Tibial artery (tissue), 4 donors: ENCODE data around the gene DPM3.

Source experiments
- DNase-seq, 2 donors: peaks; one replicate each; pipeline ENCODE4 v3.0.0-alpha.2; 2019
- H3K27ac ChIP-seq, 2 donors: fragments of 200-600 bp; sonication (generic) in 1 of 2; 1 replicate in 1 of 2; 2 replicates in 1 of 2; pipeline ENCODE4 v1.5.1; 2018 to 2019; ENCODE audit warnings: mild to moderate bottlenecking in 1 of 2
- H3K27me3 ChIP-seq, 2 donors: fragments of 200-600 bp; sonication (generic) in 1 of 2; one replicate each; pipeline versions ENCODE4 v1.5.1 to v1.6.0; 2016 to 2019
- H3K36me3 ChIP-seq, 3 donors: fragments of 200-600 bp; sonication (generic) in 2 of 3; one replicate each; pipeline ENCODE4 v1.5.1; 2016 to 2019; ENCODE audit warnings: mild to moderate bottlenecking in 2 of 3
- H3K4me1 ChIP-seq, 4 donors: fragments of 200-600 bp; sonication (generic) in 2 of 4; 1 replicate in 3 of 4; 2 replicates in 1 of 4; pipeline ENCODE4 v1.5.1; 2016 to 2019
- H3K4me3 ChIP-seq, 2 donors: fragments of 200-600 bp; sonication (generic) in 1 of 2; 1 replicate in 1 of 2; 2 replicates in 1 of 2; pipeline ENCODE4 v1.5.1; 2018 to 2019; ENCODE audit warnings: mild to moderate bottlenecking in 2 of 2
- H3K9me3 ChIP-seq, 3 donors: fragments of 200-600 bp; sonication (generic) in 1 of 3; one replicate each; pipeline ENCODE4 v1.5.1; 2016 to 2019
- CTCF ChIP-seq, 2 experiments: fragments of 200-600 bp in 1 of 2; fragments of 450-650 bp in 1 of 2; IDR thresholded peaks; one replicate each; pipeline ENCODE4 v1.5.1; 2017 to 2019; ENCODE audit warnings: antibody characterized with exemption in 2 of 2, mild to moderate bottlenecking in 1 of 2, moderate library complexity in 1 of 2
- intact Hi-C: fragments of 100-400 bp; cut with DNase I; formaldehyde crosslinking; loops from one replicate; pipeline ENCODE4 v1.15.0; 2023; ENCODE audit warnings: low total_unique reads

Gene DPM3

GRCh38 chr1:155174324-155175280, 34.3 kb upstream of the DPM3 start:
- no peak for TF ChIP-seq CTCF (IDR thresholded peaks at IDR 0.05)
- Histone ChIP-seq H3K4me1 (peaks cover 0 to 43% (median 20%) of the 10 kb centered on the region in 4 donors), H3K4me3 (peak overlapping the region; percentile 79 to 80), H3K27ac (peak overlapping the region in 1 of 2 donors; percentile 94), H3K36me3 (peaks cover 0 to 14% (median 12%) of the 10 kb centered on the region in 3 donors), H3K9me3 (no peaks in the 10 kb centered on the region), H3K27me3 (peaks cover 0 to 20% of the 10 kb centered on the region in 2 donors)
- DNase-seq = peak in 1 of 2 donors; percentile 68
- intact Hi-C loops = no loop called here

- DNase-seq = peak in 1 of 2 donors; percentile 70
- H3K4me1 ChIP-seq = peaks cover 0 to 41% (median 20%) of the 10 kb centered on the region in 4 donors
These were observed 33.4 kb upstream of the DPM3 start, which contains the start of gene TRIM46 for GRCh38 chr1:155173478-155174323. TSS of gene TRIM46 (plus strand) at chr1:155173849. CDS start at chr1:155173967, 118 bp downstream.

GRCh38 chr1:155172732-155173477, 32.6 kb upstream of the DPM3 start, which contains the start of gene KRTCAP2:
TSS of gene KRTCAP2 (minus strand) at chr1:155173304. CDS start at chr1:155173224, 80 bp downstream.
- H3K27ac ChIP-seq = peak within 1 kb of the TSS; percentile 89 to 94
- H3K36me3 ChIP-seq = peaks cover 7 to 26% (median 22%) of the 10 kb centered on the region in 3 donors
- no peaks in the 10 kb centered on the region for H3K9me3 ChIP-seq
- peaks cover 0 to 36% (median 20%) of the 10 kb centered on the region in 4 donors for H3K4me1 ChIP-seq
- intact Hi-C loops = no loop called here
- peak; percentile 94 to 97 for DNase-seq
- TF ChIP-seq CTCF (IDR thresholded peaks at IDR 0.05) = peak; percentile 93 to 94
- H3K27me3 ChIP-seq = peaks cover 0 to 20% of the 10 kb centered on the region in 2 donors
- H3K4me3 ChIP-seq = peak within 1 kb of the TSS; percentile 79 to 80

More at GRCh38 chr1:155173478-155174323, 33.4 kb upstream of the DPM3 start, which contains the start of gene TRIM46:
- TF ChIP-seq CTCF (IDR thresholded peaks at IDR 0.05) = no peak
- Histone ChIP-seq H3K36me3 (peaks cover 7 to 23% (median 21%) of the 10 kb centered on the region in 3 donors), H3K4me3 (peak within 1 kb of the TSS; percentile 79 to 80), H3K27me3 (peaks cover 0 to 20% of the 10 kb centered on the region in 2 donors), H3K9me3 (no peaks in the 10 kb centered on the region), H3K27ac (peak within 1 kb of the TSS; percentile 89 to 94)
- intact Hi-C loops = no loop called here

- intact Hi-C loops = no loop called here
- peaks cover 7 to 26% (median 22%) of the 10 kb centered on the region in 3 donors for H3K36me3 ChIP-seq
- peak overlapping the region; percentile 79 to 80 for H3K4me3 ChIP-seq
- TF ChIP-seq CTCF (IDR thresholded peaks at IDR 0.05) = no peak
- peak in 1 of 2 donors; percentile 12 for DNase-seq
- H3K27ac ChIP-seq = peak overlapping the region; percentile 89 to 94
- H3K4me1 ChIP-seq = peaks cover 3 to 40% (median 26%) of the 10 kb centered on the region in 4 donors
- H3K9me3 ChIP-seq = no peaks in the 10 kb centered on the region
- H3K27me3 ChIP-seq = peaks cover 0 to 24% of the 10 kb centered on the region in 2 donors
These were observed 31.8 kb upstream of the DPM3 start for GRCh38 chr1:155171836-155172731.
